Measurements from ENCODE around the gene AKAP1. TPM values are rescaled to one million over a fixed set of nuclear protein-coding genes. Genes with fewer than 3 reads are reported as not detected.

Gene AKAP1
- total and polyA plus RNA-seq, 2 of the 8 experiments (the other 6 are each of a cell fraction or from before 2014, with no cell fraction given) = 120 to 156 TPM

DNA sequence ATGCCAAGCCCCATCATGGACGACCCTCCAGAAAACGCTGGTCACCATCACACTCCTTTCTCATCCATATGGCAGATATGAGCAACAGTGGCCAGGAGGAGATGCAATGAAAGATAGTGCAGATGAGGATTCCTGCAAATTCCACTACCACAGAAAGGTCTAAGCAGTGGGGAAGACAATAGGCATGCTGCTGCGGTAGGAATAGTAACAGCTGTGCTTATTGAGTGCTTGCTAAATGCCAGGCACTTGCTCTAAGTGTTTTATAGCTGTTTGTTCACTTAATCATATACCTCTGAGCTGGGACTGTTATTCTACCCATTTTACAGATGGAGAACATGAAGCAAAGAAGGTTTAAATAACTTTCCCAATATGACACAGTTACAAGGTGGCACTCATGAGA, 46.6 kb upstream of the AKAP1 start:
- POLR2A ChIA-PET (ENCODE audit: partially characterized antibody) = interaction anchor here (1.0 to 1.2 kb wide), 2 partner anchors 28 to 60 kb away, joined by 3 read pairs; no protein-coding TSS in a partner anchor
- Histone ChIP-seq H3K4me1 (replicated peaks in 1 of 4; ENCODE audit: control insufficient read depth in 3 of 4, insufficient read depth in 4 of 4, low read length in 3 of 4) (peaks cover 0 to 9% (median 4%) of the 10 kb centered on the region in 4 experiments; a peak in 3 of 7 replicates), H4K20me1 (replicated peaks in 1 of 2; ENCODE audit: control insufficient read depth in 1 of 2, insufficient read depth in 2 of 2, low read length in 2 of 2) (no peaks in the 10 kb centered on the region), H4K8ac (ENCODE audit: extremely low read depth, insufficient read depth, low read length) (no peak overlapping the region), H3K23me2 (ENCODE audit: low read depth, low read length) (no peaks in the 10 kb centered on the region), H3K27me3 (replicated peaks in 1 of 4; ENCODE audit: control insufficient read depth in 3 of 4, extremely low read depth in 1 of 4, insufficient read depth in 3 of 4, low read length in 3 of 4) (no peaks in the 10 kb centered on the region), H3K14ac (ENCODE audit: insufficient read length) (no peak overlapping the region), H3K23ac (ENCODE audit: insufficient read length) (no peak overlapping the region), H2AFZ (ENCODE audit: low read length) (no peak overlapping the region), H3K18ac (ENCODE audit: extremely low read depth, low read length) (no peak overlapping the region), H3K27ac (ENCODE audit: low read depth, low read length) (no peak overlapping the region), H2BK120ac (replicated peaks; ENCODE audit: low read depth, low read length) (no peak overlapping the region), H3K9me3 (ENCODE audit: insufficient read depth in 2 of 2, low read depth in 1 of 2, low read length in 1 of 2) (no peaks in the 10 kb centered on the region), H2BK15ac (ENCODE audit: low read length) (no peak overlapping the region), H3K9ac (replicated peaks in 1 of 4; ENCODE audit: extremely low read depth in 1 of 4, low read depth in 3 of 4, low read length in 3 of 4) (no peak overlapping the region), H2BK20ac (ENCODE audit: low read length) (no peak overlapping the region), H3K4ac (replicated peaks; ENCODE audit: insufficient read length, low read depth, low read length) (no peak overlapping the region), H3K36me3 (ENCODE audit: control insufficient read depth in 2 of 4, insufficient read depth in 4 of 4, low read length in 3 of 4) (no peaks in the 10 kb centered on the region), H2BK12ac (ENCODE audit: low read depth, low read length) (no peak overlapping the region), H2BK5ac (ENCODE audit: low read depth, low read length) (no peak overlapping the region), H3K79me2 (ENCODE audit: control insufficient read depth in 1 of 2, insufficient read depth in 2 of 2, low read length in 2 of 2) (no peaks in the 10 kb centered on the region), H4K91ac (replicated peaks; ENCODE audit: insufficient read length, low read length) (no peak overlapping the region), H3K4me3 (ENCODE audit: extremely low read depth in 1 of 4, insufficient read depth in 2 of 4, low read depth in 3 of 4, low read length in 4 of 4) (no peak overlapping the region), H3K56ac (replicated peaks; ENCODE audit: insufficient read length, low read depth, low read length) (no peak overlapping the region), H4K5ac (ENCODE audit: insufficient read length, low read depth, low read length) (no peak overlapping the region), H2AK5ac (ENCODE audit: low read depth, low read length) (no peak overlapping the region), H3K4me2 (ENCODE audit: insufficient read depth in 1 of 2, low read depth in 2 of 2, low read length in 2 of 2) (no peak overlapping the region), H3K79me1 (ENCODE audit: low read depth, low read length) (no peaks in the 10 kb centered on the region)
- DNase-seq (ENCODE audit: low read depth in 1 of 2, low spot score in 2 of 2) = no peak
- WGBS, 2 experiments (ENCODE audit: extremely low coverage in 1 of 2, insufficient coverage in 1 of 2, insufficient read length in 1 of 2, insufficient replicate concordance in 2 of 2, low coverage in 1 of 2, low lambda C conversion rate in 2 of 2, missing lambda C conversion rate in 1 of 2) = 94% methylated on average over 3 of the region's 3 CpGs; no CpG with 5 or more reads in 1 of the 2 experiments
- FAIRE-seq = no peak
- CTCF ChIA-PET (ENCODE audit: partially characterized antibody) = interaction anchor here (0.6 to 6.5 kb wide), 8 partner anchors 9 to 76 kb away, joined by 3 to 42 read pairs (median 4); no protein-coding TSS in a partner anchor
- TF ChIP-seq CHD2 (IDR thresholded peaks at IDR 0.05; ENCODE audit: low read length) (no peak), RBBP5 (IDR thresholded peaks at IDR 0.05; ENCODE audit: borderline replicate concordance, low read depth, low read length) (no peak), CEBPB (IDR thresholded peaks at IDR 0.05; ENCODE audit: low read depth, low read length) (no peak), KDM1A (IDR thresholded peaks at IDR 0.05; ENCODE audit: borderline replicate concordance, low read length) (no peak), CREB1 (IDR thresholded peaks at IDR 0.05) (no peak), SP1 (IDR thresholded peaks at IDR 0.05; ENCODE audit: low read depth, low read length) (no peak), FOSL1 (IDR thresholded peaks at IDR 0.05; ENCODE audit: insufficient read depth, low read depth, low read length) (no peak)
- TF ChIP-seq, protein P1, sequence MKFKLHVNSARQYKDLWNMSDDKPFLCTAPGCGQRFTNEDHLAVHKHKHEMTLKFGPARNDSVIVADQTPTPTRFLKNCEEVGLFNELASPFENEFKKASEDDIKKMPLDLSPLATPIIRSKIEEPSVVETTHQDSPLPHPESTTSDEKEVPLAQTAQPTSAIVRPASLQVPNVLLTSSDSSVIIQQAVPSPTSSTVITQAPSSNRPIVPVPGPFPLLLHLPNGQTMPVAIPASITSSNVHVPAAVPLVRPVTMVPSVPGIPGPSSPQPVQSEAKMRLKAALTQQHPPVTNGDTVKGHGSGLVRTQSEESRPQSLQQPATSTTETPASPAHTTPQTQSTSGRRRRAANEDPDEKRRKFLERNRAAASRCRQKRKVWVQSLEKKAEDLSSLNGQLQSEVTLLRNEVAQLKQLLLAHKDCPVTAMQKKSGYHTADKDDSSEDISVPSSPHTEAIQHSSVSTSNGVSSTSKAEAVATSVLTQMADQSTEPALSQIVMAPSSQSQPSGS (IDR thresholded peaks at IDR 0.05; ENCODE audit: low read length) = no peak
- TF ChIP-seq, protein P2, sequence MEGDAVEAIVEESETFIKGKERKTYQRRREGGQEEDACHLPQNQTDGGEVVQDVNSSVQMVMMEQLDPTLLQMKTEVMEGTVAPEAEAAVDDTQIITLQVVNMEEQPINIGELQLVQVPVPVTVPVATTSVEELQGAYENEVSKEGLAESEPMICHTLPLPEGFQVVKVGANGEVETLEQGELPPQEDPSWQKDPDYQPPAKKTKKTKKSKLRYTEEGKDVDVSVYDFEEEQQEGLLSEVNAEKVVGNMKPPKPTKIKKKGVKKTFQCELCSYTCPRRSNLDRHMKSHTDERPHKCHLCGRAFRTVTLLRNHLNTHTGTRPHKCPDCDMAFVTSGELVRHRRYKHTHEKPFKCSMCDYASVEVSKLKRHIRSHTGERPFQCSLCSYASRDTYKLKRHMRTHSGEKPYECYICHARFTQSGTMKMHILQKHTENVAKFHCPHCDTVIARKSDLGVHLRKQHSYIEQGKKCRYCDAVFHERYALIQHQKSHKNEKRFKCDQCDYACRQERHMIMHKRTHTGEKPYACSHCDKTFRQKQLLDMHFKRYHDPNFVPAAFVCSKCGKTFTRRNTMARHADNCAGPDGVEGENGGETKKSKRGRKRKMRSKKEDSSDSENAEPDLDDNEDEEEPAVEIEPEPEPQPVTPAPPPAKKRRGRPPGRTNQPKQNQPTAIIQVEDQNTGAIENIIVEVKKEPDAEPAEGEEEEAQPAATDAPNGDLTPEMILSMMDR (IDR thresholded peaks at IDR 0.05; ENCODE audit: control extremely low read depth in 1 of 3, insufficient read depth in 1 of 3, low read depth in 1 of 3, low read length in 3 of 3) = no peak
- TF ChIP-seq, protein P3, sequence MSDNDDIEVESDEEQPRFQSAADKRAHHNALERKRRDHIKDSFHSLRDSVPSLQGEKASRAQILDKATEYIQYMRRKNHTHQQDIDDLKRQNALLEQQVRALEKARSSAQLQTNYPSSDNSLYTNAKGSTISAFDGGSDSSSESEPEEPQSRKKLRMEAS (IDR thresholded peaks at IDR 0.05) = no peak

Data from H1 (cell line).